ENCODE results near the gene POLR3G. TPM values are rescaled to one million over a fixed set of nuclear protein-coding genes. Genes with fewer than 3 reads are reported as not detected.

POLR3G gene
- total RNA-seq, 1 donor from 2014 or later: 3.8 TPM

DNA sequence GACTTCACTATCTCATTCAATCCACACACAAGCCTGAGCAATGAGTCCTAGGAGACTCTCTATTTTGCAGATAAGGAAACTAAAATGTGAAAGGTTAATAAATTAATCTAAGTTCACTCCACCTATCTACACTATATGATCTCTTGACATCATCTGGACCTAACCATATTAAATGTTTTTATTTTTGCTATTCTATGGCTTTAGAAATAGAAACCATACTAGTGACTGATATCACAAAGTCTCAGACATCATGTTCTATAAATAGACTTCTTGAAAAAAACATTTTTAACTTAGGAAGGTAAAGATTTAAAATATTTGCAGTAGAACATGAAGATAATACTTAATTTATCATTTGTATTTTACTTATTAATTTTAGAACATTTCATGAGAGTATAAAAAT is 74.6 kb downstream of the POLR3G start:
- no peak overlapping the region for H3K27ac Mint-ChIP-seq (ENCODE audit: unreplicated experiment)
- H3K36me3 Mint-ChIP-seq (ENCODE audit: unreplicated experiment): no peaks in the 10 kb centered on the region
- no peaks in the 10 kb centered on the region for H3K4me1 Mint-ChIP-seq (ENCODE audit: unreplicated experiment)

DNA sequence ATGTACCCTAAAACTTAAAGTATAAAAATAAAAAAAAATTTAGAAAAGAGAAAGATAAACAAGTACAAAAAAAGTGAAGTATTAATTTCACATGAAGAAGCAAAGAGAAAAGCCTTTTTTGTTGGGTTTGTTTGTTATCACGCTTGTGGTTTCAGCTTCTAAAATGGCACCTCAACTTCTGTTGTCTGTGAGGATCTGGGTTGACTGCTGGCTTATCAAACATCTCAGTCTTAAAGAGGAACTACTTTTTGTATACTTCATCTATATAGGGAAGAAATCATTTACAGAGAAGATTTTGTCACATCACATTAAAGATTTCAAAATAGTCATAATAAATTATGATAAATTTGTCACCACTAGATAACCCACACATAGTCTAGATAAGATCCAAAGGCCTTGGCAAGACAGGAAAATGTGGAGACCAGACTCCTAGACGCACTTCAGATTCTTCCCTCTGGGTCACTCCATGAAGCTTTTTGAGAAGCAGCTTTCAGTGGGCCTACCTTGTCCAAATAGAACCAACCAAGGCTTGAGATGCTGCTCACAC is 75.1 kb downstream of the POLR3G start:
- TF ChIP-seq, protein P1, sequence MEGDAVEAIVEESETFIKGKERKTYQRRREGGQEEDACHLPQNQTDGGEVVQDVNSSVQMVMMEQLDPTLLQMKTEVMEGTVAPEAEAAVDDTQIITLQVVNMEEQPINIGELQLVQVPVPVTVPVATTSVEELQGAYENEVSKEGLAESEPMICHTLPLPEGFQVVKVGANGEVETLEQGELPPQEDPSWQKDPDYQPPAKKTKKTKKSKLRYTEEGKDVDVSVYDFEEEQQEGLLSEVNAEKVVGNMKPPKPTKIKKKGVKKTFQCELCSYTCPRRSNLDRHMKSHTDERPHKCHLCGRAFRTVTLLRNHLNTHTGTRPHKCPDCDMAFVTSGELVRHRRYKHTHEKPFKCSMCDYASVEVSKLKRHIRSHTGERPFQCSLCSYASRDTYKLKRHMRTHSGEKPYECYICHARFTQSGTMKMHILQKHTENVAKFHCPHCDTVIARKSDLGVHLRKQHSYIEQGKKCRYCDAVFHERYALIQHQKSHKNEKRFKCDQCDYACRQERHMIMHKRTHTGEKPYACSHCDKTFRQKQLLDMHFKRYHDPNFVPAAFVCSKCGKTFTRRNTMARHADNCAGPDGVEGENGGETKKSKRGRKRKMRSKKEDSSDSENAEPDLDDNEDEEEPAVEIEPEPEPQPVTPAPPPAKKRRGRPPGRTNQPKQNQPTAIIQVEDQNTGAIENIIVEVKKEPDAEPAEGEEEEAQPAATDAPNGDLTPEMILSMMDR (IDR thresholded peaks at IDR 0.05): no peak
- Mint-ChIP-seq H3K36me3 (ENCODE audit: unreplicated experiment) (no peaks in the 10 kb centered on the region), H3K4me1 (ENCODE audit: unreplicated experiment) (no peaks in the 10 kb centered on the region), H3K27me3 (ENCODE audit: unreplicated experiment) (peaks cover 60% of the 10 kb centered on the region), H3K27ac (ENCODE audit: unreplicated experiment) (no peak overlapping the region), H3K9me3 (ENCODE audit: unreplicated experiment) (no peaks in the 10 kb centered on the region), H3K4me3 (ENCODE audit: unreplicated experiment) (no peak overlapping the region)
- DNase-seq (ENCODE audit: extremely low spot score, unreplicated experiment): no peak

More for the DNA sequence above, 74.6 kb downstream of the POLR3G start:
- H3K27me3 Mint-ChIP-seq (ENCODE audit: unreplicated experiment): peaks cover 55% of the 10 kb centered on the region
- no peak overlapping the region for H3K4me3 Mint-ChIP-seq (ENCODE audit: unreplicated experiment)
- no peaks in the 10 kb centered on the region for H3K9me3 Mint-ChIP-seq (ENCODE audit: unreplicated experiment)
- TF ChIP-seq, protein P1 (IDR thresholded peaks at IDR 0.05): no peak
- DNase-seq (ENCODE audit: extremely low spot score, unreplicated experiment): no peak

DNA sequence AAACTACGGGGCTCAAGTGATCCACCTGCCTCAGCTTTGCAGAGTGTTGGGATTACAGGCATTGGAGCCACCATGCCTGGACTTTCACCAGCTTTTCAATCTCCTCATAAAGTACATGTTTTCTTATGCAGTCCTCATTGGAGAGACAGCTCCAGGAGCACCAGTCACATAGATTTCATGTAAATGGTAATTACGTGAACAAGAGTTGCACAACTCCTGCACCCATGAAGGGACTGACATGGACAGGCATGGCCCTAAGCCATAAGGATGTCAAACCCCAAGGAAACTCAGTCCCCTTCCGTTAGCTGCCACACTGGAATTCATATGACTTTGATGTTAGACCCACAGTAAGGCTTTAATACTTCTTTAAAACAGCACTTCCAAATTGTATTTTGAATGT is 76.3 kb downstream of the POLR3G start:
- Mint-ChIP-seq H3K27ac (ENCODE audit: unreplicated experiment) (no peak overlapping the region), H3K4me1 (ENCODE audit: unreplicated experiment) (no peaks in the 10 kb centered on the region), H3K36me3 (ENCODE audit: unreplicated experiment) (no peaks in the 10 kb centered on the region), H3K9me3 (ENCODE audit: unreplicated experiment) (no peaks in the 10 kb centered on the region), H3K4me3 (ENCODE audit: unreplicated experiment) (no peak overlapping the region), H3K27me3 (ENCODE audit: unreplicated experiment) (peaks cover 65% of the 10 kb centered on the region)
- TF ChIP-seq, protein P1 (IDR thresholded peaks at IDR 0.05): no peak
- no peak for DNase-seq (ENCODE audit: extremely low spot score, unreplicated experiment)

DNA sequence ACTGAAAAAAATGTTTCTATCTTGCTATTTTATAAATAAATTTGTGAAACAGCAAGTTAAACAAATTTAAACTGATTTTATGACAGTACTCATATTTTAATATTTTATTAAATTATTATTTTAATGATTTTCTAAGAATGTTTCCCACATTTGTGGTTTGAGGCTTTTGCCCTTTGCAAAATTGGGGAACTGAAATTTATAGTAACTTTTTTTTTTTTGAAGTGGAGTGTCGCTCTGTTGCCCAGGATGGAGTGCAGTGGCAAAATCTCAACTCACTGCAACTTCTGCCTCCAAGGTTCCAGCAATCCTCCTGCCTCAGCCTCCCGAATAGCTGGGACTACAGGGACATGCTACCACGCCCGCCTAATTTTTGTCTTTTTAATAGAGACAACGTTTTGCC is 76.7 kb downstream of the POLR3G start:
- Mint-ChIP-seq H3K27me3 (ENCODE audit: unreplicated experiment) (peaks cover 69% of the 10 kb centered on the region), H3K4me3 (ENCODE audit: unreplicated experiment) (no peak overlapping the region), H3K9me3 (ENCODE audit: unreplicated experiment) (no peaks in the 10 kb centered on the region), H3K27ac (ENCODE audit: unreplicated experiment) (no peak overlapping the region), H3K4me1 (ENCODE audit: unreplicated experiment) (no peaks in the 10 kb centered on the region), H3K36me3 (ENCODE audit: unreplicated experiment) (no peaks in the 10 kb centered on the region)
- DNase-seq (ENCODE audit: extremely low spot score, unreplicated experiment): no peak
- TF ChIP-seq, protein P1 (IDR thresholded peaks at IDR 0.05): no peak

DNA sequence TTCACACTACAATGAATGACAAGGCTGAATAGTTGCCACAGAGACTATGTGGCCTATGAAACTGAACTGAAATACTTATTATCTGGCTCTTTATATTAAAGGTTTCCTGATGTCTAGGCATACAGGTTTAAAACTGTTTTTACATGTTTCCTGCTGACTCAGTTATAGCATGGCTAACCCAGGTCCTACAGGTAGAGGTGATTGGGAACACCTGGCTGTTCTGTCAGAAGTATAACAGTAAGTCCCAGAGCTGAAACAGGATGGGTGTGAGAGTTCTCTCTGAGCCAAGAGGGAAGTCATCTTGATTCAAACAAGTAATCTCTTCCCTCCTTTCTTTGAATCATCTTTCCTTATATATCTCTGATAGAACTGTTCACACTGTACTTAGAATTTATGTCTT is 79.0 kb downstream of the POLR3G start:
- Mint-ChIP-seq H3K36me3 (ENCODE audit: unreplicated experiment) (no peaks in the 10 kb centered on the region), H3K4me1 (ENCODE audit: unreplicated experiment) (peaks cover 9% of the 10 kb centered on the region), H3K9me3 (ENCODE audit: unreplicated experiment) (no peaks in the 10 kb centered on the region), H3K27me3 (ENCODE audit: unreplicated experiment) (peaks cover 81% of the 10 kb centered on the region), H3K27ac (ENCODE audit: unreplicated experiment) (no peak overlapping the region), H3K4me3 (ENCODE audit: unreplicated experiment) (no peak overlapping the region)
- TF ChIP-seq, protein P1 (IDR thresholded peaks at IDR 0.05): no peak
- no peak for DNase-seq (ENCODE audit: extremely low spot score, unreplicated experiment)
